Lung (tissue), 12 donors: ENCODE measurements around the gene ZNF618. TPM values are rescaled to one million over a fixed set of nuclear protein-coding genes. Genes with fewer than 3 reads are reported as not detected.

Source experiments
- ATAC-seq: fragments of 200-7000 bp; cut with Tn5 transposase; one replicate; pipeline ENCODE4 v1.9.1; 2020; ENCODE audit warnings: moderate number of reproducible peaks; ENCODE audit not compliant: insufficient read depth, low FRiP score
- DNase-seq, 3 donors: peaks; one replicate each; pipeline ENCODE4 v3.0.0-alpha.2; 2013 to 2017
- H3K27ac ChIP-seq, 2 donors: one replicate each; pipeline ENCODE4 v1.5.1; 2013; ENCODE audit warnings: mild to moderate bottlenecking in 2 of 2, moderate library complexity in 2 of 2, control low read depth in 1 of 2, inconsistent platforms in 1 of 2, low read depth in 1 of 2, low read length in 1 of 2
- H3K27me3 ChIP-seq, 3 donors: one replicate each; pipeline ENCODE4 v1.5.1; 2013; ENCODE audit warnings: low read length in 2 of 3; ENCODE audit not compliant: control insufficient read depth in 3 of 3, insufficient read depth in 3 of 3
- H3K36me3 ChIP-seq, 4 donors: one replicate each; pipeline ENCODE4 v1.5.1; 2013; ENCODE audit warnings: low read length in 4 of 4, mild to moderate bottlenecking in 1 of 4, moderate library complexity in 1 of 4; ENCODE audit not compliant: control insufficient read depth in 4 of 4, insufficient read depth in 4 of 4
- H3K4me1 ChIP-seq, 5 donors: one replicate each; pipeline ENCODE4 v1.5.1; 2013; ENCODE audit warnings: low read length in 5 of 5, mild to moderate bottlenecking in 2 of 5, moderate library complexity in 1 of 5; ENCODE audit not compliant: control insufficient read depth in 5 of 5, insufficient read depth in 5 of 5
- H3K4me3 ChIP-seq: one replicate; pipeline ENCODE4 v1.5.1; 2013; ENCODE audit warnings: mild to moderate bottlenecking, control low read depth, moderate library complexity
- H3K9ac ChIP-seq, 2 donors: one replicate each; pipeline ENCODE4 v1.5.1; 2013; ENCODE audit warnings: low read length in 2 of 2, control low read depth in 1 of 2; ENCODE audit not compliant: insufficient read depth in 1 of 2
- H3K9me3 ChIP-seq, 4 donors: one replicate each; pipeline ENCODE4 v1.5.1; 2013; ENCODE audit warnings: low read length in 3 of 4, mild to moderate bottlenecking in 1 of 4, moderate library complexity in 1 of 4; ENCODE audit not compliant: control insufficient read depth in 4 of 4, insufficient read depth in 3 of 4
- CTCF ChIP-seq: IDR thresholded peaks from 2 replicates; pipeline ENCODE4 v1.5.1; 2012; ENCODE audit warnings: mild to moderate bottlenecking; ENCODE audit errors: control extremely low read depth, extremely low read depth
- WGBS, 2 donors: extraction: QIAGEN DNeasy Blood & Tissue Kit; methylation state at CpG; one replicate each; pipeline ENCODE4 v1.1.7; 2013; 5-methylcytosine and 5-hydroxymethylcytosine counted together
- polyA plus RNA-seq, 2 donors: library from polyadenylated mRNA; stranded (reverse); fragments of 200-250 nt; gene quantifications; one replicate each; pipeline ENCODE4 v1.2.1, GENCODE V29; 2013
- total RNA-seq, 2 donors: library from RNA; depleted of rRNA in 1 of 2; stranded (reverse); fragments of >200 nt in 1 of 2; gene quantifications; one replicate each; pipeline ENCODE4 v1.2.1, GENCODE V29; 2014 to 2021
- donor health status: control.
- donor health status: control.
- donor health status: Bipolar disorder and iron deficiency.
- donor health status: healthy.
- donor health status: DM: yes; HTN: yes; CAD: no.

The ZNF618 gene
- total and polyA plus RNA-seq, 4 donors = 1.6 to 16.3 (median 6.0) TPM

GRCh38 chr9:113992994-113993393, 116.9 kb downstream of the ZNF618 start:
- H3K36me3 ChIP-seq = peaks cover 0 to 6% (median 6%) of the 10 kb centered on the region in 4 donors
- no peaks in the 10 kb centered on the region for H3K27me3 ChIP-seq
- 23 to 53% methylated on average over 6 of the region's 6 CpGs for WGBS, 2 donors
- no peaks in the 10 kb centered on the region for H3K9me3 ChIP-seq
- DNase-seq (no peak), ATAC-seq (no peak)
- H3K27ac ChIP-seq = no peak overlapping the region
- no peak overlapping the region for H3K4me3 ChIP-seq
- H3K9ac ChIP-seq = no peak overlapping the region
- H3K4me1 ChIP-seq = peaks cover 14 to 55% (median 31%) of the 10 kb centered on the region in 5 donors
- no peak for TF ChIP-seq CTCF

- no peaks in the 10 kb centered on the region for H3K9me3 ChIP-seq
- peaks cover 14 to 50% (median 30%) of the 10 kb centered on the region in 5 donors for H3K4me1 ChIP-seq
- no peaks in the 10 kb centered on the region for H3K27me3 ChIP-seq
- DNase-seq (peak; percentile 93 to 98 (median 93)), ATAC-seq (peak; percentile 62)
- WGBS, 2 donors = 18 to 19% methylated on average over 14 of the region's 14 CpGs
- TF ChIP-seq CTCF = no peak
- no peak overlapping the region for H3K4me3 ChIP-seq
- H3K9ac ChIP-seq = peak overlapping the region in 1 of 2 donors; percentile 34
- H3K27ac ChIP-seq = peak overlapping the region in 1 of 2 donors; percentile 66
- peaks cover 0 to 6% (median 4%) of the 10 kb centered on the region in 4 donors for H3K36me3 ChIP-seq
Measured at GRCh38 chr9:113993838-113994540, 117.9 kb downstream of the ZNF618 start.

GRCh38 chr9:113995401-113995800, 119.3 kb downstream of the ZNF618 start:
- Histone ChIP-seq H3K4me3 (no peak overlapping the region), H3K9ac (no peak overlapping the region), H3K36me3 (peaks cover 0 to 9% (median 2%) of the 10 kb centered on the region in 4 donors), H3K4me1 (peaks cover 14 to 48% (median 28%) of the 10 kb centered on the region in 5 donors), H3K27me3 (no peaks in the 10 kb centered on the region), H3K27ac (no peak overlapping the region), H3K9me3 (no peaks in the 10 kb centered on the region)
- ATAC-seq = no peak
- DNase-seq = peak in 1 of 3 donors; percentile 44
- TF ChIP-seq CTCF = no peak
- WGBS, 2 donors = 66 to 77% methylated on average over 4 of the region's 4 CpGs
